ENCODE measurements around the gene PNPLA3.

PNPLA3 gene

DNA sequence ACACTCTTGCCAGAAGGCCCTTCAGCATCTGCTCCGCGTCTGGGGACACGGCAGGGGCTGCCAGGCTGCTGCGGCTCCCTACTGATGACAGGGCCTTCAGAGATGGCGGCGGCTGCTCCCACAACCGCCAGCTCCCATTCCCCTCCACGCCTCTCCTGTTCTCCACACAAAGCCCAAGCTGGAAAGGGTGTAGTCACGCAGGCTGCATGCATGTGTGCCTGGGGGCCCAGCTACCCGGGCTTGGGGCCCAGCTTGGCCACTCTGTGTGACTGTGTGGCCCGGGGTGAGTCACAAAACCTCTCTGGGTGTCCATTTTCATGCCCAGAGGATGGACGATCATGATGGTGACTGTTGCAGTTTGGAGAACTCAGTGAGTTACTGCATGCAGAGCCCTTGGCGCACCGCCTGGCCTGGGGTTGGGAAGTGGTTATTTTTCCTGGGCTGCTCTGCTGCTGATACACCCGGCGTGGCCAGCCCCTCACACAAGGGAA is 68.8 kb downstream of the PNPLA3 start:
- peak; percentile 57 for DNase-seq (ENCODE audit: low spot score)

DNA sequence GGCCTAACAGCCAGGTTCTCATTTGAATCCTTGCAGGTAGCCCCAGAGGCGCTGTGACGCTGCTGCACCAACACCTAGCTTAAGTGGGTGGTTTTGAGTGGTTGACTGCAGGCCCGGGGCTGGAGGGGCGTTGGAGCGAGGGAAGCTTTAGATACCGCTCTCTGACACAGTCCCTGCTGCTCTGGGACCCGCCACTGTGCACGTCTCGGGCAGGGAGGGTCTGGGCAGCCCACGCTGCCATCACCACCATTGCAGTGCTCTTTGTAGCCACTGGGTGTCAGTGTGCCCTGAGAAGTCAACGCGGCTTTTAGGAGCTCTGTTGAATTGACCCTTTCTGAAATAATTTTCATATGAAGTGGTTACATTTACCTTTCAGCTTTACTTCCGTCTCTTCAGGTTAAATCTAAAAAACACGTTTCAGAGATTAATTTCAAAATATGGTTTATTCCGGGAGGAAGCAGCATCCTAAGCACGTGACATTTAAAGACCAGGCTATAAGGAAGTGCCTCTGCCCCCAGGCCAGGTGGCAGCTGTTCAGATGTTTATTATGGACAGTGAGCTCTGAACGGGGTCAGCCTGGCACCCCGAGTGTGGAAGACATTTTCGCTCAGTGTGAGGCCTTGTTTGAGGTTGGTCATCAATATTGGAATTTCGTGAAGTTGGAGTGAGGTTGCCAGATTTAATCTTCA is 69.6 kb downstream of the PNPLA3 start:
- peak; percentile 82 for DNase-seq (ENCODE audit: low spot score)

DNA sequence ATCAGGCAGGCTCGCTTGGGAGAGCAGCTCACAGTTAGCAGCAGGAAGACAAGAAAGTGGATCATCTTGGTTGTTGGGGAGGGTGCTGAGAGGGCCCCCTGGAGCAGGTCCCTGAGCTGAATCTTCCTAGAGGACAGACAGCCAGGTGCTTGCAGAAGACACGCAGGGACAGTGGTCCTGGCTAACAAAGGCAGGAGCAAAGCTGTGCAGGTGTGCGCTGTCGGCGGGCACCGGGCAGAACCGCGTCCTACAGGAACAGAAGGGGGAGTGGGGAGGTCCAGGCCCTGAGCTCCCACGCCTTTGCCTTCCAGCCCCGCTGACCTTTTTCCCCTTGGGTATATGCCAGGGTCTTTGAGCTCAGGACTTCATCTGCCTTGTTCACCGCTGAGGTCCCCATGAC is 70.4 kb downstream of the PNPLA3 start:
- DNase-seq (ENCODE audit: low spot score), result no peak

DNA sequence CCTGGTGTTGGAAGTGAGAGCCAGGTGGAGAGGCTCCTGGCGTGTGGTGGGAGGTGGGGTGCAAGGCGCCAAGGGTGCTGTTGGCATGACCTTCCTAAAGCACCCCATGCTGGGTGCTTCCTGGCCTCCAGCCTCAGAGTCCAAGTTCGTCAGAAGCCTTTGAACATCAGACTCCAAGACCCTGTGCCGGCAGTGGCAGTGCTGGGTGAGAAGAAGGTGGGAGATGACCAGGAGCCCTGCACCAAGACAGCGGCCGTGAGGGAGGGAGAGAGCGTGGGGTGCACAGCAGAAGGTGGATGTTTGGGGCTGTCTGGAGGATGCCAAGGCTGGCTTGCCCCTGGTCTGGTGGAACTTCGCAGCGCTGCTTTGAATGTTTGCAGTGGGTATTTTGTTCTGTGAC is 70.8 kb downstream of the PNPLA3 start:
- no peak for DNase-seq (ENCODE audit: low spot score)

DNA sequence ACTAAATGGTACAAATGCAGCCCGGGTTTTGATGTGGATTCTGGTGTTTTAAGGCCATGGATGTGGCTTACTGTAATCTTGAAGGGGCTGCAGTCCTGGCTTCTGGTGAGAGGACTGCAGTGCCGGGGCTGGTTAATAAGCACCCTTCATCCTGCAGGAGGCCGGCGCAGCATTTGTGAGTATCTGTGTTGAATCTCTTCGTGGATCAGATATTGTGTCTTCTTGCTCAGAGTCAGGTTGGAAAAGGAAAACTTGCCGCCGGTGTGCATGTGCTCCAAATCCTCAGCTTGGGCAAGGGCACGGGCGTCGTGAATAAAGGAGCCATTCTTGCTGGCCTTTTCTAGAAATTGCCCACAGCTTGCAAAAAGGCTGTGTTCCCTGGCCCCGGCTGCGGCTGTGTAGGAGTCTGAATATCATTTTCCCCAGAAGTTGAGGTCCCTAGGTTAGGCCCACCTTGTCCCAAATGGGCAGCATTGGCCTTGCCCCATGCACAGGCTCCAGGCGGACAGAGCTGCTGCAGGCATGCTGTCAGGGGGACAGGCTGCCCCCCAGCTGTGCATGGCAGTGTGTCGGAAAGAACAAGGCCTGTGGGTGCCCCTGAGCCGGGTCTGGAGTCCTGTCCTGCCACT is 71.6 kb downstream of the PNPLA3 start:
- no peak for DNase-seq (ENCODE audit: low spot score)

DNA sequence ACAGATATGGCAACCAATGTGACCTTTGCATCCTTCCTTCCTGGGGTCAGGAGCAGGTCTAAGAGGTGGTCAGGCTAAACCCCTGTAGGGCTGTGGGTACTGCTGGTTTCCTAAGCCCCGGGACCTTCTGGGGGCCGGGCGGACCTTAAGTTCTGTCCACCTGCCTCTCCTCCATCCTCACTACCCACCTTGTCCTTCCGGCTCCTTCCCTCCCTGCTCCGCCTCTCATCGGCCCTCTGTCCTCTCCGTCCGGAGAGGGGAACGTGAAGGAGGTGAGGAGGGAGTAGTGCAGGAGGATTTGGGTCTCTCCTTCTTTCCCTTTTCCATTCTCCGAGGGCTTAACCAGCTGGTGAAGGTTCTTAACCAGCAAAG is 72.2 kb downstream of the PNPLA3 start:
- no peak for DNase-seq (ENCODE audit: low spot score)

DNA sequence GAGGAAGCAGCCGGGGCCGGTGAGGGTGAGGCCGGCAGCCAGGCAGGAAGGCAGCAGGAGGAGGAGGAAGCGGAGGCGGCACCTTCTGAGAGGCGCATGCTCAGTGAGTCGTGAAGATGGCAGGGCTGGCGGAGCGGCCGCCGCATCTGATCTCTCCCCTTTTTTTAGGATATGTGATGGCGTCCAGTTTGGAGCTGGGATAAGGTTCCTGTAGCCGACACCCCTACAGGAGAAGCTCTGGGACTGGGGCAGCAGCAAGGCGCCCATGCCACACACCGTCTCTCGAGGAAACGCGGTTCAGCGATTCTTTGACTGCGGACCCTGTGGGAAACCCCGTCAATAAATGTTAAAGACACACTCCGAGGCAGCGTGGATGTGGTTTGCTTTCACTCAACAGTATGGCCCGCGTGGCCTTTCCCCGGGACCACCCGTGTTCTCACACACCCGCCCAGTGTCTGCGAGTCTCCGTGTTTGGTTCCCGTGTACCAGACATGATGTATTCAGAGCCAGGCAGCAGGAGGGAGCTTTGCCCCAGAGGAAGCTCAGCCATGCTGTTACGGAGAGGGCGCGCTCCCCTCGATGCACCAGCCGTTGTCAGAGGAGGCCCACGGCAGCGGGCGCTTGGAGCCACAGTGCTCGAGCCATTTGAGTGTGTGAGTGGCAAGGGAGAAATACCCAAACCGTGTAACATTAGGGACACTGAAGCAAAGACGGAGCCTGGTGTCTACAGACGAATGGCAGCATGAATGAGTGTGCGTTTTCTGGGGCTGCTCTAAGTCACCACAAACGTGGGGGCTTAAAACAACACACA is 72.8 kb downstream of the PNPLA3 start:
- no peak for DNase-seq (ENCODE audit: low spot score)

DNA sequence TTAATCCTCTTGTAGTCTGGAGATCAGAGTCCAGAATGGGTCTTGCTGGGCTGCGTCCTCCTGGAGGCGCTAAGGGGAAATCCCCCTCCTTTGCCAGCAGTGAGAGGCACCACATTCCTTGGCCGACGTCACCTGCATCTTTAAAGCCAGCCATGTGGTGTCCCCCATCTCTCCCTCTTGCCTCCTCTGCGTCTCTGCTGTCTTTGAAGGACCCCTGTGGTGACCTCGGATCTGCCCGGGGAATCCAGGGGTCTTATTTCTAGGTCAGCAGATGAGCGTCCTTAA is 73.3 kb downstream of the PNPLA3 start:
- DNase-seq (ENCODE audit: low spot score), result no peak
